Breast epithelium (tissue), 3 donors: ENCODE data around the gene CFD.

Experiments used
- CTCF ChIP-seq, 3 donors: fragments of 450-650 bp; IDR thresholded peaks; one replicate each; pipeline ENCODE4 v1.5.1; 2016 to 2017; ENCODE audit warnings: antibody characterized with exemption in 3 of 3, mild to moderate bottlenecking in 3 of 3, moderate library complexity in 3 of 3
- POLR2A ChIP-seq: fragments of 450-650 bp; IDR thresholded peaks from one replicate; pipeline ENCODE4 v1.6.1; 2016; ENCODE audit warnings: antibody characterized with exemption, mild to moderate bottlenecking, moderate library complexity

GRCh38 chr19:814152-815078, 45.0 kb upstream of the CFD start:
- TF ChIP-seq CTCF (IDR thresholded peaks at IDR 0.05) (no peak), POLR2A (no peak)
